GM12801 (cell line): ENCODE results near the gene LCE1D.

Experiments used
- CTCF ChIP-seq: IDR thresholded peaks from one replicate; pipeline ENCODE4 v1.5.1; 2011; ENCODE audit warnings: control low read depth; ENCODE audit not compliant: insufficient read length; ENCODE audit errors: extremely low read depth

Gene LCE1D

GRCh38 chr1:152759453-152760173 lies 36.9 kb upstream of the LCE1D start:
- no peak for TF ChIP-seq CTCF

GRCh38 chr1:152760551-152761190 lies 35.9 kb upstream of the LCE1D start:
- no peak for TF ChIP-seq CTCF

- TF ChIP-seq CTCF = no peak
These were observed 34.8 kb upstream of the LCE1D start for GRCh38 chr1:152761609-152762213.

- TF ChIP-seq CTCF = no peak
These were observed 27.5 kb upstream of the LCE1D start for GRCh38 chr1:152768847-152769533.

GRCh38 chr1:152770411-152770810 lies 26.1 kb upstream of the LCE1D start:
- no peak for TF ChIP-seq CTCF

- no peak for TF ChIP-seq CTCF
These were observed 21.6 kb upstream of the LCE1D start, which contains the start of gene LCE1F for GRCh38 chr1:152774875-152775274. Gene LCE1F, plus strand, starts transcription at chr1:152775140. Its CDS starts 1,232 bp downstream, at chr1:152776372.

- no peak for TF ChIP-seq CTCF
These were observed 20.2 kb upstream of the LCE1D start for GRCh38 chr1:152776361-152776760.
